ENCODE results near the gene NPIPB2. TPM values are rescaled to one million over a fixed set of nuclear protein-coding genes. Genes with fewer than 3 reads are reported as not detected.
A peak's percentile ranks its signal among the peaks of the same experiment; 100 is the strongest.

The NPIPB2 gene
- total and polyA plus RNA-seq, 10 of the 15 experiments (the other 5 are each of a cell fraction or from before 2014, with no cell fraction given), result 1.9 to 29.3 (median 10.8) TPM

DNA sequence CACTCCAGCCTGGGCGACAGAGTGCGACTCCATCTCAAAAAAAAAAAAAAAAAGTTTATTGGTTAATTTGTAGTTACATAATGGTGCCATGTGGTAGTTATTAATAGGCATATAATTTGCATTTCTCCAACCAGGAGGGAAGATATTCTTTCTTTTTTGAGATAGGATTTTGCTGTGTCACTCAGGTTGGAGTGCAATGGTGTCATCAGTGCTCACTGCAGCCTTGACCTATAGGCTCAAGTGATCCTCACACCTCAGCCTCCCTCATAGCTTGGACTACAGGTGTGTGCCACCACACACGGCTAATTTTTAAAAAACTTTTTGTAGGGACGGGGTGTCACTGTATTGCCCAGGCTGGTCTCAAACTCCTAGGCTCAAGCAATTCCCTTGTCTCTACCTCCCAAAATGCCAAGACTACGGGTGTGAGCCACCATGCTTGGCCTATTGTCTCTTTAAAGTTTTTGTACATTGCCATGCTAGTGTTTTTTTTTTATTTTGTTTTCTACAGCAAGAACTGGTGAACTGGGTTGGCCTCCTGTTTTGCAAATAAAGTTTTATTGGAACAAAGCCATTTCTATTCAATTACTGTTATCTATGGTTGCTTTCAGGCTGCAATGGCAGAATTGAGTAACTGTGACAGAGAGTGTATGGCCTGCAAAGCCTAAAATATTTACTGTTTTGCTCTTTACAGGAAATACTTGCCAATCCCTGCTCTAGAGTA, 46.6 kb upstream of the NPIPB2 start:
- Histone ChIP-seq H3K4me2 (ENCODE audit: control insufficient read depth, insufficient read depth) (no peak overlapping the region), H3K4me3 (no peak overlapping the region), H4K20me1 (ENCODE audit: control insufficient read depth, insufficient read depth) (no peaks in the 10 kb centered on the region; the same call in 1 of the 2 replicates), H3K4me1 (ENCODE audit: control insufficient read depth, insufficient read depth, low read length) (no peaks in the 10 kb centered on the region; the same call in 1 of the 2 replicates), H3K27me3 (replicated peaks in 1 of 2; ENCODE audit: control insufficient read depth in 2 of 2, insufficient read depth in 2 of 2, low read length in 1 of 2) (no peaks in the 10 kb centered on the region), H3K27ac (ENCODE audit: control insufficient read depth, insufficient read depth) (no peak overlapping the region), H3K36me3 (ENCODE audit: control insufficient read depth in 2 of 2, insufficient read depth in 2 of 2, low read length in 1 of 2) (peaks cover 3 to 10% of the 10 kb centered on the region in 2 experiments), H3K79me2 (ENCODE audit: control insufficient read depth, insufficient read depth, low read length) (peaks cover 77% of the 10 kb centered on the region), H3K9me3 (replicated peaks; ENCODE audit: control insufficient read depth, insufficient read depth, low read length) (no peaks in the 10 kb centered on the region), H2AFZ (ENCODE audit: control insufficient read depth, low read depth, low read length) (no peak overlapping the region), H3K9ac (ENCODE audit: control insufficient read depth, insufficient read depth, low read length) (no peak overlapping the region)
- no TSS peak for BruUV-seq (replicated peaks)
- FAIRE-seq, result no peak
- intact Hi-C loops (cut with micrococcal nuclease; ENCODE audit: unreplicated experiment) (no loop called here), in situ Hi-C loops (cut with MboI) (no loop called here)
- TF ChIP-seq, protein P1, sequence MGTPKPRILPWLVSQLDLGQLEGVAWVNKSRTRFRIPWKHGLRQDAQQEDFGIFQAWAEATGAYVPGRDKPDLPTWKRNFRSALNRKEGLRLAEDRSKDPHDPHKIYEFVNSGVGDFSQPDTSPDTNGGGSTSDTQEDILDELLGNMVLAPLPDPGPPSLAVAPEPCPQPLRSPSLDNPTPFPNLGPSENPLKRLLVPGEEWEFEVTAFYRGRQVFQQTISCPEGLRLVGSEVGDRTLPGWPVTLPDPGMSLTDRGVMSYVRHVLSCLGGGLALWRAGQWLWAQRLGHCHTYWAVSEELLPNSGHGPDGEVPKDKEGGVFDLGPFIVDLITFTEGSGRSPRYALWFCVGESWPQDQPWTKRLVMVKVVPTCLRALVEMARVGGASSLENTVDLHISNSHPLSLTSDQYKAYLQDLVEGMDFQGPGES (IDR thresholded peaks at IDR 0.05), result no peak
- TF ChIP-seq, protein P2, sequence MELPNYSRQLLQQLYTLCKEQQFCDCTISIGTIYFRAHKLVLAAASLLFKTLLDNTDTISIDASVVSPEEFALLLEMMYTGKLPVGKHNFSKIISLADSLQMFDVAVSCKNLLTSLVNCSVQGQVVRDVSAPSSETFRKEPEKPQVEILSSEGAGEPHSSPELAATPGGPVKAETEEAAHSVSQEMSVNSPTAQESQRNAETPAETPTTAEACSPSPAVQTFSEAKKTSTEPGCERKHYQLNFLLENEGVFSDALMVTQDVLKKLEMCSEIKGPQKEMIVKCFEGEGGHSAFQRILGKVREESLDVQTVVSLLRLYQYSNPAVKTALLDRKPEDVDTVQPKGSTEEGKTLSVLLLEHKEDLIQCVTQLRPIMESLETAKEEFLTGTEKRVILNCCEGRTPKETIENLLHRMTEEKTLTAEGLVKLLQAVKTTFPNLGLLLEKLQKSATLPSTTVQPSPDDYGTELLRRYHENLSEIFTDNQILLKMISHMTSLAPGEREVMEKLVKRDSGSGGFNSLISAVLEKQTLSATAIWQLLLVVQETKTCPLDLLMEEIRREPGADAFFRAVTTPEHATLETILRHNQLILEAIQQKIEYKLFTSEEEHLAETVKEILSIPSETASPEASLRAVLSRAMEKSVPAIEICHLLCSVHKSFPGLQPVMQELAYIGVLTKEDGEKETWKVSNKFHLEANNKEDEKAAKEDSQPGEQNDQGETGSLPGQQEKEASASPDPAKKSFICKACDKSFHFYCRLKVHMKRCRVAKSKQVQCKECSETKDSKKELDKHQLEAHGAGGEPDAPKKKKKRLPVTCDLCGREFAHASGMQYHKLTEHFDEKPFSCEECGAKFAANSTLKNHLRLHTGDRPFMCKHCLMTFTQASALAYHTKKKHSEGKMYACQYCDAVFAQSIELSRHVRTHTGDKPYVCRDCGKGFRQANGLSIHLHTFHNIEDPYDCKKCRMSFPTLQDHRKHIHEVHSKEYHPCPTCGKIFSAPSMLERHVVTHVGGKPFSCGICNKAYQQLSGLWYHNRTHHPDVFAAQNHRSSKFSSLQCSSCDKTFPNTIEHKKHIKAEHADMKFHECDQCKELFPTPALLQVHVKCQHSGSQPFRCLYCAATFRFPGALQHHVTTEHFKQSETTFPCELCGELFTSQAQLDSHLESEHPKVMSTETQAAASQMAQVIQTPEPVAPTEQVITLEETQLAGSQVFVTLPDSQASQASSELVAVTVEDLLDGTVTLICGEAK (IDR thresholded peaks at IDR 0.05; ENCODE audit: borderline replicate concordance), result peak; percentile 87
- TF ChIP-seq, protein P3, sequence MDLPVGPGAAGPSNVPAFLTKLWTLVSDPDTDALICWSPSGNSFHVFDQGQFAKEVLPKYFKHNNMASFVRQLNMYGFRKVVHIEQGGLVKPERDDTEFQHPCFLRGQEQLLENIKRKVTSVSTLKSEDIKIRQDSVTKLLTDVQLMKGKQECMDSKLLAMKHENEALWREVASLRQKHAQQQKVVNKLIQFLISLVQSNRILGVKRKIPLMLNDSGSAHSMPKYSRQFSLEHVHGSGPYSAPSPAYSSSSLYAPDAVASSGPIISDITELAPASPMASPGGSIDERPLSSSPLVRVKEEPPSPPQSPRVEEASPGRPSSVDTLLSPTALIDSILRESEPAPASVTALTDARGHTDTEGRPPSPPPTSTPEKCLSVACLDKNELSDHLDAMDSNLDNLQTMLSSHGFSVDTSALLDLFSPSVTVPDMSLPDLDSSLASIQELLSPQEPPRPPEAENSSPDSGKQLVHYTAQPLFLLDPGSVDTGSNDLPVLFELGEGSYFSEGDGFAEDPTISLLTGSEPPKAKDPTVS (IDR thresholded peaks at IDR 0.05; ENCODE audit: low read depth, low read length), result no peak
- ChIA-PET SMC1A (ENCODE audit: uncharacterized antibody, unreplicated experiment) (interaction anchor here (0.9 to 5.5 kb wide), 6 partner anchors 10 to 92 kb away, joined by 3 to 43 read pairs (median 6); partner anchors contain the start of genes SNX29 and TNFRSF17), RAD21 (ENCODE audit: unreplicated experiment) (interaction anchor here (0.5 to 2.1 kb wide), 6 partner anchors 10 to 80 kb away, joined by 3 to 23 read pairs (median 4); partner anchors contain the start of genes SNX29 and TNFRSF17), POLR2A (interaction anchor here (0.9 to 5.5 kb wide), 4 partner anchors 10 to 20 kb away, joined by 4 to 43 read pairs (median 4); partner anchors contain the start of gene SNX29), CTCF (interaction anchor here (1.0 kb wide), 2 partner anchors 24 to 80 kb away, joined by 3 read pairs; partner anchors contain the start of gene TNFRSF17)
- ATAC-seq, result no peak
- 42% methylated on average over 3 of the region's 5 CpGs for WGBS (ENCODE audit: insufficient coverage, insufficient replicate concordance, low lambda C conversion rate, missing lambda C conversion rate)
- no peak for DNase-seq (ENCODE audit: low read depth, low spot score)

All from GM12878 (cell line).